ENCODE results near the gene DHRS1. TPM values are rescaled to one million over a fixed set of nuclear protein-coding genes. Genes with fewer than 3 reads are reported as not detected.

The DHRS1 gene
- total RNA-seq, 1 donor from 2014 or later, result 84.2 TPM

DNA sequence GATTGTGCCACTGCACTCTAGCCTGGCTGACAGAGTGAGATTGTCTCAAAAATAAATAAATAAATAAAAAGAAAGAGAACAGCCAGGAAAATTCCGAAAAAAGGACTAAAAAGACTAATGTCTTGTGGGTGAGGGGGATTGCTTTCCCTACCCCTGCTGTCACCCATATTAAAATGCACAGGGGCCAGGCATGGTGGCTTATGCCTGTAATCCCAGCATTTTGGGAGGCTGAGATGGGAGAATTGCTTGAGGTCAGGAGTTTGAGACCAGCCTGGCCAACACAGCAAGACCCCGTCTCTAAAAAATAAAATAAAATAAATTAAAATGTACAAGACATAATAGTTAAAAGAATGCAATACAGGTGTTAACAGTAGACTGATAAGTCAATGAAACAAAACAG is 6.1 kb downstream of the DHRS1 start:
- no peak for DNase-seq (ENCODE audit: extremely low spot score in 2 of 2)
- intact Hi-C loops (cut with DNase I), result no loop called here
- Histone ChIP-seq H3K9me3 (no peaks in the 10 kb centered on the region), H3K4me1 (peaks cover 22% of the 10 kb centered on the region), H3K36me3 (peaks cover 0 to 43% of the 10 kb centered on the region in 2 donors), H3K4me3 (no peak overlapping the region), H3K27ac (no peak overlapping the region), H3K27me3 (no peaks in the 10 kb centered on the region)
- TF ChIP-seq, protein P1, sequence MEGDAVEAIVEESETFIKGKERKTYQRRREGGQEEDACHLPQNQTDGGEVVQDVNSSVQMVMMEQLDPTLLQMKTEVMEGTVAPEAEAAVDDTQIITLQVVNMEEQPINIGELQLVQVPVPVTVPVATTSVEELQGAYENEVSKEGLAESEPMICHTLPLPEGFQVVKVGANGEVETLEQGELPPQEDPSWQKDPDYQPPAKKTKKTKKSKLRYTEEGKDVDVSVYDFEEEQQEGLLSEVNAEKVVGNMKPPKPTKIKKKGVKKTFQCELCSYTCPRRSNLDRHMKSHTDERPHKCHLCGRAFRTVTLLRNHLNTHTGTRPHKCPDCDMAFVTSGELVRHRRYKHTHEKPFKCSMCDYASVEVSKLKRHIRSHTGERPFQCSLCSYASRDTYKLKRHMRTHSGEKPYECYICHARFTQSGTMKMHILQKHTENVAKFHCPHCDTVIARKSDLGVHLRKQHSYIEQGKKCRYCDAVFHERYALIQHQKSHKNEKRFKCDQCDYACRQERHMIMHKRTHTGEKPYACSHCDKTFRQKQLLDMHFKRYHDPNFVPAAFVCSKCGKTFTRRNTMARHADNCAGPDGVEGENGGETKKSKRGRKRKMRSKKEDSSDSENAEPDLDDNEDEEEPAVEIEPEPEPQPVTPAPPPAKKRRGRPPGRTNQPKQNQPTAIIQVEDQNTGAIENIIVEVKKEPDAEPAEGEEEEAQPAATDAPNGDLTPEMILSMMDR (IDR thresholded peaks at IDR 0.05), result no peak
- TF ChIP-seq POLR2A (IDR thresholded peaks at IDR 0.05), result no peak
- TF ChIP-seq POLR2AphosphoS5 (IDR thresholded peaks at IDR 0.05; ENCODE audit: insufficient read depth in 1 of 2, low read depth in 1 of 2), result no peak

GRCh38 chr14:24292118-24292807 is 7.3 kb downstream of the DHRS1 start:
- Histone ChIP-seq H3K4me3 (no peak overlapping the region), H3K4me1 (peaks cover 9% of the 10 kb centered on the region), H3K9me3 (no peaks in the 10 kb centered on the region), H3K27me3 (no peaks in the 10 kb centered on the region), H3K27ac (no peak overlapping the region), H3K36me3 (peaks cover 0 to 43% of the 10 kb centered on the region in 2 donors)
- TF ChIP-seq POLR2A (IDR thresholded peaks at IDR 0.05), result no peak
- no peak for TF ChIP-seq POLR2AphosphoS5 (IDR thresholded peaks at IDR 0.05; ENCODE audit: insufficient read depth in 1 of 2, low read depth in 1 of 2)
- TF ChIP-seq, protein P1 (IDR thresholded peaks at IDR 0.05), result no peak
- no peak for DNase-seq (ENCODE audit: extremely low spot score in 2 of 2)
- intact Hi-C loops (cut with DNase I), result no loop called here

GRCh38 chr14:24291446-24292117 is 8.0 kb downstream of the DHRS1 start:
- H3K36me3 ChIP-seq, result peaks cover 0 to 43% of the 10 kb centered on the region in 2 donors
- intact Hi-C loops (cut with DNase I), result no loop called here
- H3K4me3 ChIP-seq, result no peak overlapping the region
- H3K4me1 ChIP-seq, result peaks cover 2% of the 10 kb centered on the region
- H3K27me3 ChIP-seq, result no peaks in the 10 kb centered on the region
- H3K27ac ChIP-seq, result no peak overlapping the region
- TF ChIP-seq, protein P1 (IDR thresholded peaks at IDR 0.05), result no peak
- TF ChIP-seq POLR2A (IDR thresholded peaks at IDR 0.05), result no peak
- TF ChIP-seq POLR2AphosphoS5 (IDR thresholded peaks at IDR 0.05; ENCODE audit: insufficient read depth in 1 of 2, low read depth in 1 of 2), result no peak
- no peaks in the 10 kb centered on the region for H3K9me3 ChIP-seq
- no peak for DNase-seq (ENCODE audit: extremely low spot score in 2 of 2)

DNA sequence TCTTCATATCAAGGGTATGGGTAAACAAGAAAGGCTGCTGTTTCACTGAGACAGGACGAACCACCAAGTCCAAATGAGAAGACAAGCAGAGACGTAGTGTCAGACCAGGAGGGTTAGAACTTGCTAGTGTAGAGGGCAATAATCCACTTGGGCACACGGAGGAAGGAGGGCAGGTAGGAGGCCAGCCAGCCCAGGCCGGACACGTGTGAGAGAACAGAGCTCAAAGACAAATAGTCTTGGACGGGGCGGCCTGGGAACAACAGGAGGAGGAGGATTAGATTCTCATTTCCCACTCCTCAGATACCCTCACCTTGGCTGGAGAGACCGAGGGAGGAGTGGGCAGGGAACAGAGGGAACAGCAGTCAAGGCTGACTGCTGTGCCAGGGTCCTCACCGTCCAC is 8.8 kb downstream of the DHRS1 start:
- no peaks in the 10 kb centered on the region for H3K9me3 ChIP-seq
- no peak overlapping the region for H3K4me3 ChIP-seq
- no peak for TF ChIP-seq POLR2A (IDR thresholded peaks at IDR 0.05)
- no peak for TF ChIP-seq POLR2AphosphoS5 (IDR thresholded peaks at IDR 0.05; ENCODE audit: insufficient read depth in 1 of 2, low read depth in 1 of 2)
- TF ChIP-seq, protein P1 (IDR thresholded peaks at IDR 0.05), result no peak
- intact Hi-C loops (cut with DNase I), result no loop called here
- peaks cover 4% of the 10 kb centered on the region for H3K4me1 ChIP-seq
- H3K27ac ChIP-seq, result no peak overlapping the region
- peaks cover 0 to 39% of the 10 kb centered on the region in 2 donors for H3K36me3 ChIP-seq
- no peaks in the 10 kb centered on the region for H3K27me3 ChIP-seq
- no peak for DNase-seq (ENCODE audit: extremely low spot score in 2 of 2)

All from vagina (tissue), 2 donors.